HG03175 (cell line): ENCODE results near the gene CCDC27.
"Not testable (repeated sequence)": the region's sequence is repeated elsewhere in the genome, so short reads cannot be mapped to it uniquely, and the experiment has no call there.

ENCODE experiments used
- ATAC-seq: cut with Tn5 transposase; IDR thresholded peaks from one replicate; pipeline ENCODE4 v1.9.1; 2021; ENCODE audit warnings: mild to moderate bottlenecking, moderate library complexity; ENCODE audit not compliant: unreplicated experiment

CCDC27 gene

DNA sequence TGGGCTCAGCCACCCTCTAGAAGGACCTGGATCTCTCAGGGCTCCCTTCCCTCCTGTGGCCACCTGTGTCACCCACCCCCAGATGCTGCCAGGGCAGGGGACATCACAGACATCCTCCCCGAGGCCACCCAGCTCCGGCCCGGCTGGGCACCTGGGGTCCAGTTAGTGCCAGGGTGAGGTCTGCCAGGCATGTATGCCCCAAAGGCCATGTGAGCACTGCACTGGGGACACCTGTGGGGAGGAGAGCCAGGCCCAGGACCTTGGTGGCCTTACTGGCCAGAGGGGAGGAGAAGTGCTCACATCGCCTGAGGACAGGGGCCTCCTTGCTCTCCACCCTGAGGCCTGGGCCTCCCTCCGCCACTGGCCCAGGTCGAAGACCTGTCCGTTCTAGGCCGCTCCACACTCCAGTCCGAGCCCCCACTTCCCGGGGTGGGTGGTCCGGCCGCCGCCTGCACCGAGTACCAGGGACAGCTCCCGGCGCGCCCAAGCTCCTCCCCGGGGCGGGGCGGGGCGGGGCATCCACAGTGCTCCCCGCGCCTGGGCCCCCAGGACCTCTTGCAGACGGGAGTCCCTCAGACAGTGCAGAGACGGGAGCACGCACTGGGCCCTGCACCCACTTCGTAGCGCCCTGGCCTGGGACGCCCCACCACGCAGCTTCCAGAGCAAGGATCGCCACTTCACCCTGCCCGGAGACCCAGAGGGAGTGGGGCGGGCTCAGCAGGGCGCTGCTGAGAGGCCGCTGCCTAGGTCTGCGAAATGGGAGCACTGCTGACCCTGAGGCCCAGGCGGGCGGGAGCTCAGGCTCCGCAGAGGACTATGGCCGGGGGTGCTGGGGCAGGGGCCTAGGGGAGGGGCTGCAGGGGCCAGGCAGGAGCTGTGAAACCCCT lies 34.3 kb upstream of the CCDC27 start:
- no peak for ATAC-seq

DNA sequence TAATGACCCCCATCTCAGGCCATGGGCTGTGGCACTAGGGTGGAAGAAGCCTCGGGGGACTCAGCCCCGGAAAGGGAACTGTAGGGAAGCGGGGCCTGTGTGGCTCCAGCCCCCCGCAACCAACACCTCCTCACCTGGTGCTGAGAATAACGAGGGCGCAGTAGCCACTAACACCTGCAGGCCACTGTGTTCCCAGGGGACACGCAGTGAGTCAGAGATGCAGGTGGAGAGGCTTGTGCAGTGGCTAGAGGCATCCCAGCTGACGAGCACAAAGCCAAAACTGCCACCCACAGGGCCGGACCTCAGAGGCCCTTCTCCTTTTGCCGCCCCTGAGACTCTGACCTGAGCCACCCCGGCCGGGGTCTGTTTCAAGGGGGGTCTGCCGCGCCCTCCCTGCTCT lies 33.5 kb upstream of the CCDC27 start:
- peak; percentile 59 for ATAC-seq

DNA sequence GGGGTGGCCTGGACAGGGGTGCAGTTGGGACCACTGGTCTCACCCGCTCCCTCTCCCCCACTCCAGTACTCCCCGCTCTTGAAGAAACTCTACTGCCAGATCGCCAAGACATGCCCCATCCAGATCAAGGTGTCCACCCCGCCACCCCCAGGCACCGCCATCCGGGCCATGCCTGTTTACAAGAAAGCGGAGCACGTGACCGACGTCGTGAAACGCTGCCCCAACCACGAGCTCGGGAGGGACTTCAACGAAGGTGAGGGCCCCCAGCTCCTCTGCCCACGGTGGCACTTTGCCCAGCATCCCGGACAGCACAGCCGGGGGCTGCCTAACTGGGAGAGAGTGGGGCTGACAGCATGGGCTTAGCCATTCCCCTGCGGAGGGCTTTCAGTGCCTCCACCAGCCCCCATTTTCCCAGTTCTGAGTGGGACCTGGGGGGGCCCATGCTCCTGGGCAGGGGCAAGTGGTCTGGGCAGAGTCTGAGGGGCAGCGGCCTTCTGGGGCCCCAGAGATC lies 30.2 kb upstream of the CCDC27 start:
- no peak for ATAC-seq

DNA sequence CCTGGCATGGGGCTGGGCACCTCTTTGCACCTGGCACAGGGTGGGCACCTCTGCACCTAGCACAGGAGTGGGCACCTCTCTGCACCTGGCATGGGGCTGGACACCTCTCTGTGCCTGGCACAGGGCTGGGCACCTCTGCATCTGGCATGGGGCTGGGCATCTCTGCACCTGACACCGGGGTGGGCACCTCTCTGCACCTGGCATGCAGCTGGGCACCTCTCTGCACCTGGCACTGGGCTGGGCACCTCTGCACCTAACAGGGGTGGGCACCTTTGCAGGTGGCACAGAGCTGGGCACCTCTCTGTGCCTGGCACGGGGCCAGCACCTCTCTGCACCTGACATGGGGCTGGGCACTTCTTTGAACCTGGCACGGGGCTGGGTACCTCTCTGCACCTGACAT lies 29.4 kb upstream of the CCDC27 start:
- ATAC-seq = no peak

DNA sequence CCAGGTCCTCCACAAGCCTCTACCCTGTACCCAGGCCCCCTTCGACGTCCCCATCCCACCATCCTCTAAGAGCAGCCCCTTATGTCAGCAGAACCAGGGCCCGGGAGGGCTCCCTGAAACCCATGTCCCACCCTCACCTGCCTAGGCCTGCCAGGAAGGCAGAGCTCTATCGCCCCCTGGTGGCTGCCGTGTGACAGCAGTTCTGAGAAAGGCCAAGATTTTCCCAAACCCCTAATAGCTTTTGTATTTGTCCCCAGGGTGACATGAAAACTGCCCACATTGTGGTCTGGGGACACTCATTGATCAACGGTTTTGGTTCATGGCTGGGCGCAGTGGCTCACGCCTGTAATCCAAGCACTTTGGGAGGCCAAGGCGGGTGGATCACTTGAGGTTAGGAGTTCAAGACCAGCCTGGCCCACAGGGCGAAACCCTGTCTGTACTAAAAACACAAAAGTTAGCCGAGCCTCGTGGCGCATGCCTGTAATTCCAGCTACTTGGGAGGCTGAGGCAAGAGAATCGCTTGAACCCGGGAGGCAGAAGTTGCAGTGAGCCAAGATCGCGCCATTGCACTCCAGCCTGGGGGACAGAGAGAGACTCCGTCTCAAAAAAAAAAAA lies 27.7 kb upstream of the CCDC27 start:
- not testable (repeated sequence) for ATAC-seq

DNA sequence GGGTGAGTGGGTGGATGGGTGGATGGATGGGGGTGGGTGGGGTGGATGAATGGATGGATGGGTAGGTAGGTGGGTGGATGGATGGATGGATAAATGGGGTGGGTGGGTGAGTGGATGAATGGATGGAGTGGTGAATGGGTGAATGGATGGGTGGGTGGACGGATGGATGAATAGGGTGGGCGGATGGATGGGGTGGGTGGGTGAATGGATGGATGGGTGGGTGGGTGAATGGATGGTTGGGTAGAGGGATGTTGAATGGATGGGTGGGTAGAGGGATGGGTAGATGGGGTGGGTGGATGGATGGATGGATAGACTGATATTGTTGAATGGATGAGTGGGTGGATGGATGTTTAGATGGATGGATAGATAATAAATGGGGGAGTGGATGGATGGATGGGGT lies 26.9 kb upstream of the CCDC27 start:
- no peak for ATAC-seq

DNA sequence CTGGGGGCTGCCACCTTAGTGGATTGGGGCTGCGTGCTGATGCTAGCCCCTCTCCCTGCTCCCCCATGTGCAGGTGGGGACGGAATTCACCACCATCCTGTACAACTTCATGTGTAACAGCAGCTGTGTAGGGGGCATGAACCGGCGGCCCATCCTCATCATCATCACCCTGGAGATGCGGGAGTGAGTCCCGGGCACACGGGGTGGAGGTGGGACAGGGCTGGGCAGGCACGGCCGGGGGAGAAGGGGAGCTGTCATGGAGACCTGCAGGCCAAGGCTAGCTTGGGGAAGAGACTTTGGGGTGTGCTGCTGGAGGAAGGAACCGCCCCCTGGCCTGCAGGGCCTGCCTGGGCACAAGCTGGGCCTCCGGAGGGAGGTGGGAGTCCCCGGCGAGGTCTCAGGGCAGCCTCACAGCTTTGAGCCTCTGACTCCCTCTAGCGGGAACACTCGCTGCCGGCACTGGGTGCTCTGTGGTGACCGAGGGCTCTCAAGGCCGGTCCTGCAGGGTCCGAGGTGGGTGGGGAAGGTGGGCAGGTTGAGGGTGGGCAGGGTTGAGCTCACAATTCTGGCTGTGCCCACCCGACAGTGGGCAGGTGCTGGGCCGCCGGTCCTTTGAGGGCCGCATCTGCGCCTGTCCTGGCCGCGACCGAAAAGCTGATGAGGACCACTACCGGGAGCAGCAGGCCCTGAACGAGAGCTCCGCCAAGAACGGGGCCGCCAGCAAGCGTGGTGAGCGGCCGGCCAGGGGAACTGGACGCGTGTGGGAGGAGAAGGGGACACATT lies 25.0 kb upstream of the CCDC27 start:
- ATAC-seq = no peak

DNA sequence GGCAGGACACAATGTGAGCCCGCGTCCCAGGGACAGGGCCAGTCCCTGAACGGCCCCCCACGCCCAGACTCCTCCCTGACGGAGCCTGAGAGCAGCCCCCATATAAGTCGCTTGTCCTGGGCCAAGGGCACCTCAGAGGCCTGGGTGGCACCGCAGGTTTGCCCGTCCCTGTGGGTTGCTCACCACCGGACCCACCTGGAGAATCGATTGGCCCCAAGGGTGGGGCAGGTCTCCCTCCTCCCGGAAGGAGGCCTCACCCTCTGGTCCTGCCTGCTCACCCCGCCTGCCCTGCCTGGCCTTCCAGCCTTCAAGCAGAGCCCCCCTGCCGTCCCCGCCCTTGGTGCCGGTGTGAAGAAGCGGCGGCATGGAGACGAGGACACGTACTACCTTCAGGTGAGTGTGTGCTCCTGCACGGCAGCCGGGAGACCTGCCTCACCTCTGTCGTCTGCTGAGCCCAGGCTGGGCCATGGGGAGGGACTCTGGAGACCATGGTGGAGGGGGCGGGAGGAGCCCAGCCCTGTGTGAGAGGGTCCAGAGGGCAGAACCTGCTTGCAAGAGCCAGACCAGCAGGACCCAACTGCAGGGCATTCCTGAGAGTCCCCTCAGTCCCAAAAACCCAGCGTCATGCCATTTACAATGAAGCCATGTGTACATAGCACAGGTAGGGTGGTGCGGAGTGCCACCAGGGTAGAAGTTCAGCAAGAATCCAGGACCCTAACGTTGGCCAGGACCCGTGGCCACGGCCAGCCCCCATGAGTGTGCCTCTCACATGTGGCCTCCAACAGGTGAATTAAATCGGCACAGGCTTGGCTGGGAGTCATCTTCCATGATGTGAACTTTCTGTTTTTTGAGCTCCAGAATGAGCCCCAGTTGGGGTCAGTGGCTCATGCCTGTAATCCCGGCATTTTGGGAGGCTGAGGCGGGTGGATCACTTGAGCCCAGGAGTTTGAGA lies 24.1 kb upstream of the CCDC27 start:
- ATAC-seq = no peak

DNA sequence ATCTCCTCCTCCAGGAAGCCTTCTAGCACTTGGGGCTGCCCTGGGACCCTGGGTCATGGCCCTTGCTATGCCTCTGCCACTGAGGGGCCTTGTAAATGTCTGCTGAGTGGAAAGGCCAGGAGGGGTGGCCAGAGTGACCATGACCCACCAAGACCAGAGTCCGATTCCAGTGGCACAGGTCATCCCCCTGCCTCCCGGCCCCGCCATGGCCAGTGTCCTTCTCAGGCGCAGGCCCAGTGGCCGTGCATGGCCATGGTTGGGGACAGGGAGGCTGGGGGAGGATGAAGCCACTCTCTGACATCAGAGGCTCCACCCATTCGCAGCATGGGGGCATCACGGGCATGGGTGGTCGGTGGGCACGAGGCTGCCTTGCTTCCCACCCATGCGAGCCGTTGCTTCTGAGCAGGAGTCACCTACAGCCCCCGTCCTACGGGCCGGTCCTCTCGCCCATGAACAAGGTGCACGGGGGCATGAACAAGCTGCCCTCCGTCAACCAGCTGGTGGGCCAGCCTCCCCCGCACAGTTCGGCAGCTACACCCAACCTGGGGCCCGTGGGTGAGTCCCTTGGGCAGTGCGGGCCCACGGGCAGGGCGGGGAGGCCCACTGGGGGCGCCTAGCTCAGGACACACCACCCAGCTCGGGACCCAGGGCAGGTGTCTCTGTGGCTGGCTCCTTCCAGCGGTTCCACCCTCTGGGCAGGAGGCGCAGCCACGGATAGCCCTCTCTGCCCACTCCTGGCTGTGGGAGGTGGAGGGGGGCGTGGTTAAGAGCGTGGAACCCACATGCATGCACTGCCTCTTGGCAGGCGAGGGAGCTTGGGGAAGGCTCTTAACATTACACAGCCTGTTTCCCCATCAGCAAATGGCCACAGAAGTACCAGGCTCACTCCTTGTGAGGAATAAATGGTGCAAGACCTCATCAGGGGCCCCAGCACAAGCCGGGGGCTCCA lies 22.4 kb upstream of the CCDC27 start:
- no peak for ATAC-seq

DNA sequence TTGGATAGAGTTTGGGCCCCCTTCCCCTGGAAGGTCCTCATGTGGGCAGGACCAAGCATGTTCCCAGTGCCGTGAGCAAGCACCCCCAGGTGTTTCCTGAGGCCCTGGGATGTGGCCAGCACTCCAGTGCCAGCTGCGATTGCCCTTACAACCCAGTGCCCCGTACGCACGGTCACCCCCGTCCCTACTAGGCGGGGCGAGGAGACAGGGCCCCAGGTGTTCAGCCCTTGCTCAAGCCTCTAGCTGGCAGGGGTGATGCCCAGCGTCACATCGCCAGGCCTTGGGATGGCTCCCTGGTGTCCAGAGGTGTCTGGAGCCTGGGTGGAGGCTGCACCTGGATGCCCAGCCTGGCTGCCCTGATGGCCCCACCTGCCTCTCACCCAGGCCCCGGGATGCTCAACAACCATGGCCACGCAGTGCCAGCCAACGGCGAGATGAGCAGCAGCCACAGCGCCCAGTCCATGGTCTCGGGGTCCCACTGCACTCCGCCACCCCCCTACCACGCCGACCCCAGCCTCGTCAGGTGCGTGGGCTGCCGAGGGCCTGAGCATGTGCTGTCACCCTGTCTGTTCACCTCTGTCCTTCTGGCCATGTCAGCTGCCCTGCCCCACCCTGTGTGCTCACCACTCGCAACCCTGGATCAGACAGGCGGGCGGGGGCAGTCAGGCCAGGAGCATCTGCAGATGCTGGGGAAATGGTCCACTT lies 21.6 kb upstream of the CCDC27 start:
- no peak for ATAC-seq

DNA sequence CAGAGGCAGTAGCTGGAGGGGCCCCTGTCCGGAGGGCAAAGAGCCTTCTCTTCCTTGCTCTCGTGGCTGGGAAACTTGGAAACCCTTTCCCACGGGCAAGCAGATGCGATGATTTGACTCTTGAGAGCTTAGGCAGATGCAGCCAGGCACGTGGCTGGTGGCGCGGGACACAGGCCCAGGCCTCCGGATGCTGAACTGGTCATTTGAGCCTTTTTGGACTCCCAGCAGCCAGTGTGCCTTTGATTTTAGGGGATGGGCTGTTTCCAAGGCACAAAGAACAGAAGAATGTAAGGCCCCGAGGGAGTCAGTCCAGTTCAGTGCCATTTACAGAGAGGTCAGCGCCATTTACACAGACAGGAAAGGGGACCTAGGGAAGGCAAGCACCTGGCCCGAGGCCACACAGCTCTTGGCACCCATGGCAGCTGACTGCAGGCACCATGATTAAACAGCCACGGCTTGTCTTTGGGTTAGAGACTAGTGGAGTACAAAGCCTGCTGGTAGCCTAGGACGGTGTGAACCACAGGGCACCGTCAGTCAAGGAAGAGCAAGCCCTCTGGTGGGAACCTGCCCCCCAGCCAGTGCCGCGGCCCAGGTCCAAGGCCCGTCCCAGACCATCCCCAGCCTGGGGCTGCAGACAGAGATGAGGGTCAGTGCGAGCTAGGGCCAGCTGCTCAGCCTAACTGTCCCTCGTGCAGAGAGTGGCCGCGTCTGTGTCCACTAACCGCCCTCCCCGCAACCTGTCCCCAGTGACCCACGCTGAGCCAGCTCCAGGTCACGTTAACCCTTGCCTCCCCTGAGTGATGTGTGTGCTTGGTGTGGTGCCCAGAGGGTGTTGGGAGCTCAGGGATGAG lies 20.4 kb upstream of the CCDC27 start:
- ATAC-seq = no peak

DNA sequence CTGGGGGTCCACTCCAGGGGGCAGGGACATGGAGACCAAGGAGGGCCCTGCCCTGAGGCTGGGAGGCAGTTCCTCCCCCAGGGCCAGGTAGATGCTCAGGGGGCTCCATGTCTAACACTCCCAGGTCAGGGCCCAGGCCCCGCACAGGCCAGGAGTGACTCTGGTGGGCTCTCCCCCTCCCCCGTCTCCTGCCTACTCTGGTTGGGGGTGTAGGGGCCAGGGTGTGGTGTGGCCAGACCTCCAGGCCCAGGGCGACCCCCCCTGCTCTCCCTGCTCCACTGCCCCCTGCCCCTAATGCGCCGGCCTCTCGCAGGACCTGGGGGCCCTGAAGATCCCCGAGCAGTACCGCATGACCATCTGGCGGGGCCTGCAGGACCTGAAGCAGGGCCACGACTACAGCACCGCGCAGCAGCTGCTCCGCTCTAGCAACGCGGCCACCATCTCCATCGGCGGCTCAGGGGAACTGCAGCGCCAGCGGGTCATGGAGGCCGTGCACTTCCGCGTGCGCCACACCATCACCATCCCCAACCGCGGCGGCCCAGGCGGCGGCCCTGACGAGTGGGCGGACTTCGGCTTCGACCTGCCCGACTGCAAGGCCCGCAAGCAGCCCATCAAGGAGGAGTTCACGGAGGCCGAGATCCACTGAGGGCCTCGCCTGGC lies 19.7 kb upstream of the CCDC27 start:
- no peak for ATAC-seq

DNA sequence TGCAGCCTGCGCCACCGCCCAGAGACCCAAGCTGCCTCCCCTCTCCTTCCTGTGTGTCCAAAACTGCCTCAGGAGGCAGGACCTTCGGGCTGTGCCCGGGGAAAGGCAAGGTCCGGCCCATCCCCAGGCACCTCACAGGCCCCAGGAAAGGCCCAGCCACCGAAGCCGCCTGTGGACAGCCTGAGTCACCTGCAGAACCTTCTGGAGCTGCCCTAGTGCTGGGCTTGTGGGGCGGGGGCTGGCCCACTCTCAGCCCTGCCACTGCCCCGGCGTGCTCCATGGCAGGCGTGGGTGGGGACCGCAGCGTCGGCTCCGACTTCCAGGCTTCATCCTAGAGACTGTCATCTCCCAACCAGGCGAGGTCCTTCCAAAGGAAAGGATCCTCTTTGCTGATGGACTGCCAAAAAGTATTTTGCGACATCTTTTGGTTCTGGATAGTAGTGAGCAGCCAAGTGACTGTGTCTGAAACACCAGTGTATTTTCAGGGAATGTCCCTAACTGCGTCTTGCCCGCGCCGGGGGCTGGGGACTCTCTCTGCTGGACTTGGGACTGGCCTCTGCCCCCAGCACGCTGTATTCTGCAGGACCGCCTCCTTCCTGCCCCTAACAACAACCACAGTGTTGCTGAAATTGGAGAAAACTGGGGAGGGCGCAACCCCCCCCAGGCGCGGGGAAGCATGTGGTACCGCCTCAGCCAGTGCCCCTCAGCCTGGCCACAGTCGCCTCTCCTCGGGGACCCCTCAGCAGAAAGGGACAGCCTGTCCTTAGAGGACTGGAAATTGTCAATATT lies 19.0 kb upstream of the CCDC27 start:
- no peak for ATAC-seq

DNA sequence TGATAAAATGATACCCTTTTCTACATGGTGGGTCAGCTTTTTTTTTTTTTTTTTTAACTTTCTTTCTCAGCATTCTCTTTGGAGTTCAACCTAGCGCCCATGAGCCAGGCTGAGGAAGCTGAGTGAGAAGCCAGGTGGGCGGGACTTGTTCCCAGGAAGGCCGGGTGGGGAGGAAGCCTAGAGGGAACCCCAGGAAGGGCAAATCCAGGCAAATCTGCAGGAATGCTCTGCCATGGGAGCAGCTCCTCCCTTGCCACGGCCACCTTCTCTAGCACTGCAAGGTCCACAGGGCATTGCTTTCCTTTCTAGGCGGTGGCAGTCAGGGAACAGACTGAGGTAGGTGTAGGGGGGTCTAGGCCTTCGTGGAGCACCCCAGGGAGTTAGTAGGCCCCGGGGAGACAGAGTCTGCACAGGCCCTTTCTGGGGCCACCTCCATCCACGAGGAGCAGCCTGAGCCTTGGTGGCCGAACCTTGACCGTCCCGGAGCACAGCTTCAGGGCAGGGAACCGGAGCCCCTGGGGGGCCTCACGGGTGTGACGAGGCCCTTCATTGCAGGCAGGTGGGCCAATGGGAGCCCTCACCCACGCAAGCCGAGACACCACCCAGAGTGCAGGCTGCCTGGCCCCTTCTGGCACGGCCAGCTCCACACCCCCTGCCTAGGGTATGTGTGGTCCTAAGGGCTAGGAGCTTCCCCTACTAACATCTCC lies 18.2 kb upstream of the CCDC27 start:
- ATAC-seq = no peak

DNA sequence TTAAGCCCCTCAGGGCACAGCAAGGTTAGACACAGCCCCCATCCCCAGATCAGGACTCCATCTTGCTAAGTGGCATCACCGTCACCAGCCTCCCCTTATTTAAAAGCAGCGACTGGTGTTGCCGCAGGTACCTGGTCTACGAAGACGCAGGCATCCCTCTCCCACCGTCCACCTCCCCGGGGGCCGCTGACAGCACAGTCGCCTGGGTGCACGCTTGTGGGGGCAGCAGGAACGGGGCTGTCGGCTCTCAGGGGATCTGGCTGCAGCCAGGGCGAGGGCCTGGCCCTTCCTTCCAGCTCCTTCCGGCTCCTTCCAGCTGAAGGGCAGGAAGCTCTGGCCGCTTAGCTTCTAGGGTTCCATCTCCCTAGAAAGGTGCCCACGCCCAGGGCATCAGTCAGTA lies 17.6 kb upstream of the CCDC27 start:
- ATAC-seq = no peak
